Stimulated activated memory B cell treated with anti-CD40 and anti-IgM and Interleukin-4, amounts not matched to agents 10 μg/mL and 1 μg/mL and 100 μg/mL, for 72 hours (primary cell): ENCODE data around the gene CD40.

ENCODE experiments used
- ATAC-seq: fragments of 150-1000 bp; cut with Tn5 transposase; 2 replicates; pipeline ENCODE4 v1.10.0; 2021
- H3K27ac Mint-ChIP-seq: one replicate; pipeline ENCODE4 v1.8.0; 2022; ENCODE audit warnings: mild to moderate bottlenecking, mixed read lengths
- H3K27me3 Mint-ChIP-seq: one replicate; pipeline ENCODE4 v1.8.0; 2022; ENCODE audit warnings: mixed read lengths
- H3K36me3 Mint-ChIP-seq: one replicate; pipeline ENCODE4 v1.8.0; 2022; ENCODE audit warnings: mixed read lengths
- H3K4me1 Mint-ChIP-seq: one replicate; pipeline ENCODE4 v1.8.0; 2022; ENCODE audit warnings: mixed read lengths
- H3K4me3 Mint-ChIP-seq: one replicate; pipeline ENCODE4 v1.8.0; 2022; ENCODE audit warnings: mild to moderate bottlenecking, moderate library complexity, mixed read lengths
- H3K9me3 Mint-ChIP-seq: one replicate; pipeline ENCODE4 v1.8.0; 2022; ENCODE audit warnings: mixed read lengths

The CD40 gene

DNA sequence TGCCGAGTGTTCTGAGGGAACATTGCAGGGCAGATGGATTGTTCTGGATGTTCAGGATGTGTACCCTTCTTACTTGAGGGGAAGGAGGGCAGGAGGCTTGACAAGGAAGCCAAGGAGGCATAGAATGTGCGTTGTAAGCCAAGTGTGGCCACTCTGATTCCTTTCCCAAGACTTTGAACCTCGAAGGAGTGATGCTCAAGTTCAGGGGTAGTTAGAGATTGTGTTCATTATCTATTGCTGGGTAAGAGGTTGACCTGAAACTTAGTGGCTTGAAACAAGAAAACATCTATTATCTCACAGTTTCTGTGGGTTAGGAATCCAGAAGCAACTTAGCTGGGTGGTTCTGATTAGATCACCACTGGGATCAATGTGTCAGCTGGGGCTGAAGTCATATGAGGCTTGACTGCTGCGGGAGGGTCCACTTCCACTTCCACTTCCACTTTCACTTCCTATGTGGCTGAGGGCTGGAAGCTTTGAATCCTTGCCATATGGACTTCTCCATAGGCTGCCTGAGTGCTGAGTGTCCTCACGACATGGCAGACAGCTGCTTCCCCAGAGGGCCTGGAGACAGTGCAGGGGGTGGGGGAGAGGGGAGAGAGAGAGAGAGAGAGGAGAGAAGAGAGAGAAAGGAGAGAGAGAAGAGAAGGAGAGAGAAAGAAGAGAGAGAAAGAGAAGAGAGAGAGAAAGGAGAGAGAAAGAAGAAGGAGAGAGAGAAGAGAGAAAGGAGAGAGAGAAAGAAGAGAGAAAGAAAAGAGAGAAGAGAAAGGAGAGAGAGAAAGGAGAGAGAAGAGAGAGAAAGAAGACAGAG, 6.9 kb upstream of the CD40 start:
- Mint-ChIP-seq H3K36me3 (no peaks in the 10 kb centered on the region), H3K4me1 (peaks cover 66% of the 10 kb centered on the region), H3K9me3 (no peaks in the 10 kb centered on the region), H3K4me3 (no peak overlapping the region), H3K27me3 (no peaks in the 10 kb centered on the region), H3K27ac (peak overlapping the region; percentile 73)
- ATAC-seq, result peak; percentile 79

- H3K27me3 Mint-ChIP-seq, result no peaks in the 10 kb centered on the region
Measured at GRCh38 chr20:46111836-46112212, 6.3 kb upstream of the CD40 start.

GRCh38 chr20:46112430-46113112, 5.5 kb upstream of the CD40 start:
- ATAC-seq, result no peak
- Mint-ChIP-seq H3K36me3 (no peaks in the 10 kb centered on the region), H3K4me3 (no peak overlapping the region), H3K27me3 (no peaks in the 10 kb centered on the region), H3K4me1 (peaks cover 59% of the 10 kb centered on the region), H3K9me3 (no peaks in the 10 kb centered on the region), H3K27ac (no peak overlapping the region)

More at GRCh38 chr20:46111836-46112212, 6.3 kb upstream of the CD40 start:
- H3K27ac Mint-ChIP-seq, result peak overlapping the region; percentile 73
- H3K4me3 Mint-ChIP-seq, result no peak overlapping the region
- no peaks in the 10 kb centered on the region for H3K9me3 Mint-ChIP-seq
- H3K36me3 Mint-ChIP-seq, result no peaks in the 10 kb centered on the region
- ATAC-seq, result no peak
- peaks cover 64% of the 10 kb centered on the region for H3K4me1 Mint-ChIP-seq

DNA sequence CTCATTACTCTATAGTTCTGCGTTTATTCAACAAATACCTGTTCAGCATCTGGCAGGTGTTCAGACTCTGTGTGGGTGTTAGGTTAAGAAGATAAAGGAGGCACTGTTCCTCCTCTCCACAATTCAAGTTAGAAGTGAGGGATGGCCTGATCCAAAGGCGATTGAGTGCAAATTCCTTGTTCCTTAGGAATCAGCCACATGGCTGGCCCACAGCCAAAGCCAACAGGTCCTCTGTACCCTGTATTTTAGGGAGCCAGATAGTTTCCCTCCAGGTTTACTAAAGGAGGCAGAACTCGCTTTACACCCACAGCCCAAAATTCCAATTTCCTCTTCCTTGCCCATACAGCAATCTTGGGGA, 5.0 kb upstream of the CD40 start:
- H3K4me1 Mint-ChIP-seq, result peaks cover 59% of the 10 kb centered on the region
- H3K9me3 Mint-ChIP-seq, result no peaks in the 10 kb centered on the region
- no peak overlapping the region for H3K4me3 Mint-ChIP-seq
- peak overlapping the region; percentile 55 for H3K27ac Mint-ChIP-seq
- ATAC-seq, result no peak
- peaks cover 2% of the 10 kb centered on the region for H3K36me3 Mint-ChIP-seq
- H3K27me3 Mint-ChIP-seq, result no peaks in the 10 kb centered on the region

GRCh38 chr20:46114449-46114848, 3.7 kb upstream of the CD40 start:
- Mint-ChIP-seq H3K4me1 (peaks cover 45% of the 10 kb centered on the region), H3K4me3 (no peak overlapping the region)

GRCh38 chr20:46118481-46119020, 437 bp downstream of the CD40 start:
- Mint-ChIP-seq H3K4me1 (peaks cover 51% of the 10 kb centered on the region), H3K27me3 (no peaks in the 10 kb centered on the region), H3K4me3 (peak overlapping the region; percentile 100), H3K9me3 (no peaks in the 10 kb centered on the region), H3K27ac (peak overlapping the region; percentile 99), H3K36me3 (peaks cover 41% of the 10 kb centered on the region)
- peak; percentile 82 for ATAC-seq

More at GRCh38 chr20:46114449-46114848, 3.7 kb upstream of the CD40 start:
- no peak for ATAC-seq
- Mint-ChIP-seq H3K27me3 (no peaks in the 10 kb centered on the region), H3K9me3 (no peaks in the 10 kb centered on the region), H3K27ac (no peak overlapping the region), H3K36me3 (peaks cover 12% of the 10 kb centered on the region)

DNA sequence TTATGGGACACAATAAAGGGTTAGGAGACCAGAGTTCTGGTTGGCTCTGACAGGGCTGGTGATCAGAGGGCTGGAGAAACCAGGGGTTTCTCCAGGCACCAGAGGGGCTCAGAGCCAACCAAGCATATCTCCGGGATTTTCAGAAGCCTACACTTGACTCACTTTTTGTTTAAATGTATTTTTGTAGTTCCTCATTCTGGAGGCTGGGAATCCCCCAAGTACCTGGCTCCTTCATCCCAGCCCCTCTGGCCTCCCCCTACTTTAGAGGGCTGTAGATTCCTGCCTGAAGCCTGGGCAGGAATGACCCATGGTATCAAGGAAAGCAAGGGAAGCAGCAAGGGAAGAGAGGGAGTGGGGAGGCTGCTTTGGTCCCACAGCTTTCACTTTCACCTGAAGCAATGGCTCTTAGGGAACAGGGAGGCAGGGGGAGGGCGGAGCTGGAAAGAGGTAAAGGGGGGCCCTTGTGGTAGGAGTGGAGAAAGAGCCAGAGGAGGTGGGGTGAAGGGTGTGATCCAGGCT, 973 bp downstream of the CD40 start:
- Mint-ChIP-seq H3K27ac (peak overlapping the region; percentile 99), H3K4me1 (peaks cover 51% of the 10 kb centered on the region), H3K27me3 (no peaks in the 10 kb centered on the region), H3K9me3 (no peaks in the 10 kb centered on the region), H3K4me3 (peak overlapping the region; percentile 100), H3K36me3 (peaks cover 46% of the 10 kb centered on the region)
- ATAC-seq, result peak; percentile 86

DNA sequence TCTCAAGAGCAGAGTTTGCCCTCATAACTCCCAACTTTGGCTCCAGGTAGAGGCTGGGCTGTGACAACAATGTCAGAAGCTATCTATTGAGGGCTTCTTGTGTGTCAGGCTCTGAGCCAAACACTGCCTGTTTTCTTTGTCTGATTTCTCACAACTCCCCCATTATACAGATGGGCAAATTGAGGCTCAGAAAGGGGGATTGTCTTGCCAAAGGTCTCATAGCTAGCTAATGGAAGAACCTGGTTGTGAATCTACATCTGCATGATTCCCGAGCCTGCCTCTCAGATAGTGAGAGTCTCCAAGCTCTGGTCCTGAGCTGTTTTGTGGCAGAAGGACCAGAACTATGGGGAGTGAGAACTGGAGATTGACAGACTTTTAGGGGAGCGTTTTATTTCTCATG, 1.4 kb downstream of the CD40 start:
- H3K4me3 Mint-ChIP-seq, result peak overlapping the region; percentile 100

DNA sequence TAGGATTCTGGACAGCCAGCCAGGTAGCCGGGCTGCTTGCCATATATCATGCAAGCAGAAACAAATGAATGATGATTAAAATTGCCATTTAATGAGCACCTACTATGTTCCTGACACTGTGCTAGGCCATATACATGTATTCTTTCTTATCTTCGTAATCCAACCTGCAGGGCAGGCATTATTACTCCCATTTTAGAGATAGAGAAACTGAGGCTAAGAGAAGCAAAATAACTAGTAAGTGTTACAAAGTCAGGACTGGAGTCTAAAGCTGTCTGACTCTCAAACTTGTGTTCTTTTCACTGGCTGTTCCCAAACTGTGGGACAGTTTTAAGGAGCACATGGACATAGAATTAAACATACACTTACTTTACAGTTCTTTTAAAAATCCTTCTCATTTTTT, 2.0 kb downstream of the CD40 start:
- H3K27ac Mint-ChIP-seq, result peak overlapping the region; percentile 99
- no peak for ATAC-seq
- H3K36me3 Mint-ChIP-seq, result peaks cover 53% of the 10 kb centered on the region
- H3K4me3 Mint-ChIP-seq, result peak overlapping the region; percentile 100
- no peaks in the 10 kb centered on the region for H3K27me3 Mint-ChIP-seq
- no peaks in the 10 kb centered on the region for H3K9me3 Mint-ChIP-seq
- peaks cover 56% of the 10 kb centered on the region for H3K4me1 Mint-ChIP-seq

More for the DNA sequence above, 1.4 kb downstream of the CD40 start:
- H3K27me3 Mint-ChIP-seq, result no peaks in the 10 kb centered on the region
- H3K27ac Mint-ChIP-seq, result peak overlapping the region; percentile 99
- H3K9me3 Mint-ChIP-seq, result no peaks in the 10 kb centered on the region
- peak; percentile 1 for ATAC-seq
- H3K4me1 Mint-ChIP-seq, result peaks cover 54% of the 10 kb centered on the region
- peaks cover 51% of the 10 kb centered on the region for H3K36me3 Mint-ChIP-seq

DNA sequence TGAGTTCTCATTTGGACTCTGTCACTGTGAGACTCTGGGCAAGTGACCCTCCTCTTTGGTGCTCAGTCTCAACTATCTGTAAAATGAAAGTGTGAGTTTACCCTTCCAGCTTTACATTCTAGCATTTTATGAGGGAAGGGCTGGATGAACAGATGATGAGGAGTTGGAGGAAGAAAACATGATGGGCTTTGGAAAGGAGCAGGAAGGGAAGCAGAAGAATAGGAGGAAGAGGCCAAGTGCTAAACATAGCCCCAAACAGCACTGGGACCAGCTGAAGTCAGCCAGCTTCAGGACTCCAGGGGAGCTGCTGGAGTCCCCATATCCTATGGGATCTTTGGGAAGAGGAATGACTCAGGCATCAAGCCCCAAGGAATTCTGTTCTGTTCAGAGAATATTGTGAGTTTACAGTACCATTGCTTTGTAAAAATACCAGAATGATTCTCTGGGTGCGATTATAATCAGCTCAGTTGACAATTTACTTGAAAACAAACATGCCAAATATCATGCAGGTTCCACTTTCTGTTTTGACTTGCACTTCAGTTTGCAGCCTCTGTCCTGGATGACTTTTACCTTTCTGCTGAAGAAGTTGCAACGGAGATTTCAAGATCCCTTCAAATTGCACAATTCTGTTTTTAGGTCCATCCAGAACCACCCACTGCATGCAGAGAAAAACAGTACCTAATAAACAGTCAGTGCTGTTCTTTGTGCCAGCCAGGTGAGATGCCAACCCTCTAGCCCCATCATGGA, 3.2 kb downstream of the CD40 start:
- no peaks in the 10 kb centered on the region for H3K27me3 Mint-ChIP-seq
- H3K4me3 Mint-ChIP-seq, result peak overlapping the region; percentile 100
- H3K27ac Mint-ChIP-seq, result peak overlapping the region; percentile 99
- no peak for ATAC-seq
- H3K36me3 Mint-ChIP-seq, result peaks cover 65% of the 10 kb centered on the region
- H3K4me1 Mint-ChIP-seq, result peaks cover 62% of the 10 kb centered on the region
- no peaks in the 10 kb centered on the region for H3K9me3 Mint-ChIP-seq

DNA sequence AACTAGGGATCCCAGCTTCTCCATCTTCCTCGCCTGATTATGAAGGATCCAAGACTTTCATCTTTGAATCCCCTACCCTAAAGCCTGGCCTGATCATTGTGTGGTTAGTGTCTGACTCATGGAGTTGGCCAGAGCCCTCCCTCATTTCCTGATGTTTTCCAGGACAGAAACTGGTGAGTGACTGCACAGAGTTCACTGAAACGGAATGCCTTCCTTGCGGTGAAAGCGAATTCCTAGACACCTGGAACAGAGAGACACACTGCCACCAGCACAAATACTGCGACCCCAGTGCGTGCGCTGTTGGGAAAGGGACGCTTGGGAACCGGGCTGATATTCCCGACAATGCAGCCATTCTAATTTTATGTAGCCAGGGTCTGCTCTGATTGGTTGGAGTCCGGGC, 4.0 kb downstream of the CD40 start:
- H3K4me1 Mint-ChIP-seq, result peaks cover 67% of the 10 kb centered on the region
- no peaks in the 10 kb centered on the region for H3K27me3 Mint-ChIP-seq
- no peaks in the 10 kb centered on the region for H3K9me3 Mint-ChIP-seq
- peaks cover 70% of the 10 kb centered on the region for H3K36me3 Mint-ChIP-seq
- peak overlapping the region; percentile 100 for H3K4me3 Mint-ChIP-seq
- H3K27ac Mint-ChIP-seq, result peak overlapping the region; percentile 99
- no peak for ATAC-seq

- Mint-ChIP-seq H3K4me1 (peaks cover 67% of the 10 kb centered on the region), H3K4me3 (peak overlapping the region; percentile 34), H3K36me3 (peaks cover 76% of the 10 kb centered on the region), H3K27ac (peak overlapping the region; percentile 99), H3K27me3 (no peaks in the 10 kb centered on the region), H3K9me3 (no peaks in the 10 kb centered on the region)
- ATAC-seq, result no peak
Measured at GRCh38 chr20:46122516-46123481, 4.7 kb downstream of the CD40 start.

- peaks cover 74% of the 10 kb centered on the region for H3K4me1 Mint-ChIP-seq
- H3K27ac Mint-ChIP-seq, result peak overlapping the region; percentile 75
- H3K4me3 Mint-ChIP-seq, result peak overlapping the region; percentile 30
- no peaks in the 10 kb centered on the region for H3K9me3 Mint-ChIP-seq
- H3K27me3 Mint-ChIP-seq, result no peaks in the 10 kb centered on the region
- peaks cover 79% of the 10 kb centered on the region for H3K36me3 Mint-ChIP-seq
- ATAC-seq, result no peak
Measured at GRCh38 chr20:46123482-46124245, 5.5 kb downstream of the CD40 start.
